GM12878 (cell line): ENCODE measurements around the gene PARN. TPM values are rescaled to one million over a fixed set of nuclear protein-coding genes. Genes with fewer than 3 reads are reported as not detected.

Source experiments
- ATAC-seq: fragments of 200-7000 bp; cut with Tn5 transposase; 3 replicates; pipeline ENCODE4 v1.9.1; 2020; ENCODE audit warnings: mild to moderate bottlenecking, moderate library complexity
- BruUV-seq: library from RNA; stranded (reverse); fragments of 400-500 nt; replicated peaks from 2 replicates; lab custom pipeline; 2021; lab: Mats Ljungman, UMichigan
- CTCF ChIA-PET: fragments of 300-600 bp; sonication (Branson Sonifier 250); formaldehyde crosslinking; extraction: SDS; loops from one replicate; lab custom pipeline; 2021; ENCODE audit warnings: inconsistent platforms; lab: Yijun Ruan, JAX
- POLR2A ChIA-PET: fragments of 350-600 bp; formaldehyde crosslinking; extraction: SDS; loops from one replicate; lab custom pipeline; 2021; ENCODE audit warnings: inconsistent platforms; lab: Charles Lee
- RAD21 ChIA-PET: fragments of 300-600 bp; sonication (Branson Sonifier 250); formaldehyde crosslinking; loops from one replicate; lab custom pipeline; 2023; ENCODE audit warnings: antibody characterized with exemption; ENCODE audit not compliant: unreplicated experiment; lab: Charles Lee
- SMC1A ChIA-PET: fragments of 300-600 bp; sonication (Branson Sonifier 250); formaldehyde crosslinking; loops from one replicate; lab custom pipeline; 2023; ENCODE audit not compliant: unreplicated experiment, uncharacterized antibody; lab: Charles Lee
- DNase-seq: peaks from one replicate; pipeline ENCODE4 v3.0.0-alpha.2; 2011; ENCODE audit warnings: low read depth, low spot score
- FAIRE-seq: peaks from 3 replicates; lab custom pipeline; 2011; peaks lifted over from hg19 to GRCh38; lab: Jason Lieb, UNC
- H2AFZ ChIP-seq: 2 replicates; pipeline ENCODE4 v1.6.0; 2011; ENCODE audit warnings: low read depth, low read length, control low read depth; ENCODE audit not compliant: control insufficient read depth
- H3K27ac ChIP-seq: 2 replicates; pipeline ENCODE4 v1.5.1; 2011; ENCODE audit warnings: control low read depth; ENCODE audit not compliant: control insufficient read depth, insufficient read depth
- H3K27me3 ChIP-seq, 2 experiments: replicated peaks in 1 of 2; 2 replicates each; pipeline versions ENCODE4 v1.6.0 to v1.6.1; 2011; ENCODE audit warnings: low read length in 1 of 2; ENCODE audit not compliant: control insufficient read depth in 2 of 2, insufficient read depth in 2 of 2
- H3K36me3 ChIP-seq, 2 experiments: 2 replicates each; pipeline ENCODE4 v1.5.1; 2011; ENCODE audit warnings: low read length in 1 of 2; ENCODE audit not compliant: control insufficient read depth in 2 of 2, insufficient read depth in 2 of 2
- H3K4me1 ChIP-seq: 2 replicates; pipeline ENCODE4 v1.6.1; 2011; ENCODE audit warnings: mild to moderate bottlenecking, low read length, moderate library complexity, mixed read lengths; ENCODE audit not compliant: control insufficient read depth, insufficient read depth
- H3K4me2 ChIP-seq: 2 replicates; pipeline ENCODE4 v1.6.0; 2011; ENCODE audit warnings: control low read depth; ENCODE audit not compliant: control insufficient read depth, insufficient read depth
- H3K4me3 ChIP-seq: fragments of 200-600 bp; sonication (generic); 2 replicates; pipeline ENCODE4 v1.5.1; 2016
- H3K79me2 ChIP-seq: 2 replicates; pipeline ENCODE4 v1.6.0; 2011; ENCODE audit warnings: low read length; ENCODE audit not compliant: control insufficient read depth, insufficient read depth
- H3K9ac ChIP-seq: 2 replicates; pipeline ENCODE4 v1.8.0; 2011; ENCODE audit warnings: low read length, control low read depth, mixed read lengths; ENCODE audit not compliant: control insufficient read depth, insufficient read depth
- H3K9me3 ChIP-seq: replicated peaks from 3 replicates; pipeline ENCODE4 v1.5.1; 2011; ENCODE audit warnings: mild to moderate bottlenecking, low read length; ENCODE audit not compliant: control insufficient read depth, insufficient read depth
- H4K20me1 ChIP-seq: 2 replicates; pipeline ENCODE4 v1.6.0; 2011; ENCODE audit not compliant: control insufficient read depth, insufficient read depth
- CREB1 ChIP-seq: IDR thresholded peaks from 2 replicates; pipeline ENCODE4 v1.6.1; 2012; ENCODE audit warnings: low read depth, mild to moderate bottlenecking, inconsistent platforms
- CTCF ChIP-seq, 3 experiments: IDR thresholded peaks in 2 of 3; conservative IDR thresholded peaks in 1 of 3; 2 replicates each; pipeline ENCODE4 v1.5.1; 2011; ENCODE audit warnings: low read depth in 3 of 3, low read length in 3 of 3, mild to moderate bottlenecking in 3 of 3, control low read depth in 2 of 3, moderate library complexity in 2 of 3, inconsistent platforms in 1 of 3, mixed read lengths in 1 of 3; ENCODE audit not compliant: control insufficient read depth in 2 of 3, insufficient read depth in 1 of 3; ENCODE audit errors: extremely low read depth in 1 of 3
- KAT2A ChIP-seq: conservative IDR thresholded peaks from 2 replicates; pipeline ENCODE4 v1.6.1; 2011; ENCODE audit warnings: low read depth, low read length; ENCODE audit not compliant: control insufficient read depth
- PKNOX1 ChIP-seq: fragments of 450-650 bp; IDR thresholded peaks from 2 replicates; pipeline ENCODE4 v1.6.1; 2016; ENCODE audit warnings: mild to moderate bottlenecking
- PML ChIP-seq: IDR thresholded peaks from 2 replicates; pipeline ENCODE4 v1.6.1; 2012; ENCODE audit warnings: low read length, inconsistent platforms
- SREBF2 ChIP-seq: IDR thresholded peaks from 2 replicates; pipeline ENCODE4 v1.6.1; 2012; ENCODE audit warnings: mild to moderate bottlenecking, low read length
- ZNF384 ChIP-seq: IDR thresholded peaks from 2 replicates; pipeline ENCODE4 v1.6.1; 2012; ENCODE audit warnings: low read depth, mild to moderate bottlenecking, low read length, improper control_type of control experiment, borderline replicate concordance
- WGBS: methylation state at CpG from one replicate; pipeline ENCODE4 v1.1.6; 2016; ENCODE audit warnings: low lambda C conversion rate; ENCODE audit not compliant: insufficient replicate concordance, insufficient coverage; ENCODE audit errors: missing lambda C conversion rate; 5-methylcytosine and 5-hydroxymethylcytosine counted together
- in situ Hi-C: fragments of 300-500 bp; cut with MboI; formaldehyde crosslinking; loops from 9 replicates; pipeline ENCODE4 v1.14.3; 2018; ENCODE audit warnings: mixed read lengths
- intact Hi-C: fragments of 100-400 bp; cut with micrococcal nuclease; formaldehyde crosslinking; loops from one replicate; pipeline ENCODE4 v1.14.2; 2022; ENCODE audit not compliant: unreplicated experiment
- polyA plus RNA-seq, 11 experiments: library from polyadenylated mRNA; depleted of rRNA in 4 of 11; unstranded in 6 of 11; stranded (reverse) in 5 of 11; fragments of >200 nt; fragmentation: Nextera tagmentation in 4 of 11; fragmentation: Illumina TruSeq in 1 of 11; extraction: Ambion mirVana in 4 of 11; extraction: Trizol in 1 of 11; gene quantifications; 1 replicate in 1 of 11; 2 replicates in 10 of 11; pipeline versions ENCODE4 v1.2.1 to v1.2.3, GENCODE V29; 2011 to 2016; ENCODE audit warnings: inconsistent platforms in 2 of 11, missing spikeins in 2 of 11, low read depth in 1 of 11
- total RNA-seq, 4 experiments: library from RNA; depleted of rRNA in 3 of 4; stranded (reverse); fragments of >200 nt in 3 of 4; fragmentation: Illumina TruSeq in 1 of 4; extraction: Trizol in 1 of 4; gene quantifications; 2 replicates each; pipeline versions ENCODE4 v1.2.1 to v1.2.3, GENCODE V29; 2013 to 2021

PARN gene
- total and polyA plus RNA-seq, 10 of the 15 experiments (the other 5 are each of a cell fraction or from before 2014, with no cell fraction given) = 15.6 to 77.3 (median 47.7) TPM

- no peak for TF ChIP-seq KAT2A
- no peak for TF ChIP-seq SREBF2
- TF ChIP-seq CTCF (IDR thresholded peaks at IDR 0.05 in 2 of 3, conservative IDR thresholded peaks at IDR 0.05 in 1 of 3; ENCODE audit: control insufficient read depth in 2 of 3, extremely low read depth in 1 of 3, insufficient read depth in 1 of 3, low read depth in 3 of 3, low read length in 3 of 3) = no peak
- TF ChIP-seq PKNOX1 = no peak
- no peak for TF ChIP-seq ZNF384
Measured at GRCh38 chr16:14509055-14509454, 121.0 kb downstream of the PARN start (continued).

DNA sequence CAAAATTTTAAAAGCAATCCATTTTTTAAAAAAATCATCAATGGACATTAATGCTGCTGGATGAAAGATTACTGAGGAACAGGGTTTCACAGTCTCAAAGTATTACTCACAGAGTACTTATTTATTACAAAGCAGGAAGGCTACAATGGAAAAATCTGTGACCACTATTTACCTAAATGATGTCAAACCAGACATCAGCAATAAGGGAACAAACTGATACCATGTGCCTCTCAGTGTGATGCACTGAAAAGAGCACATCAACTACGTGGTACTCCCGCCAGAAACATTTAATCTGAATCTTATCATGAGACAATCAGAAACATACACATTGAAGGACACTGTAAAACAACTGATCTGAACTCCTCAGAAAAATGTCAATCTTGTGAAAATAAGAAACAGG is 124.2 kb downstream of the PARN start:
- ChIA-PET SMC1A (interaction anchor here (0.6 to 1.0 kb wide), 2 partner anchors 43 to 146 kb away, joined by 3 to 4 read pairs; no protein-coding TSS in a partner anchor), RAD21 (no interaction called here), POLR2A (interaction anchor here (1.5 kb wide), 2 partner anchors 9 to 203 kb away, joined by 3 to 4 read pairs; no protein-coding TSS in a partner anchor), CTCF (no interaction called here)
- intact Hi-C loops = no loop called here
- TF ChIP-seq PML (no peak), CREB1 (0 out of 2 replicates have a peak, but pooled peaks have one; percentile 15)
- no peak overlapping the region for H3K4me2 ChIP-seq
- H3K4me3 ChIP-seq = no peak overlapping the region
- no peak for ATAC-seq
- BruUV-seq = no TSS peak
- H3K4me1 ChIP-seq = peaks cover 33% of the 10 kb centered on the region
- H3K9me3 ChIP-seq = no peaks in the 10 kb centered on the region
- no peak for FAIRE-seq
- H3K9ac ChIP-seq = no peak overlapping the region
- in situ Hi-C loops = no loop called here
- H3K36me3 ChIP-seq = no peaks in the 10 kb centered on the region
- H3K27ac ChIP-seq = no peak overlapping the region
- H2AFZ ChIP-seq = no peak overlapping the region
- DNase-seq = no peak
- no peaks in the 10 kb centered on the region for H3K27me3 ChIP-seq
- WGBS = 95% methylated on average over 2 of the region's 2 CpGs
- H4K20me1 ChIP-seq = no peaks in the 10 kb centered on the region
- H3K79me2 ChIP-seq = peaks cover 16% of the 10 kb centered on the region
